AG10803 (cell line): Measurements from ENCODE around the gene KIF3B.

Experiments
- DNase-seq: peaks from one replicate; pipeline ENCODE4 v3.0.0; 2010; ENCODE audit warnings: low read depth
- H3K4me3 ChIP-seq: 2 replicates; pipeline ENCODE4 v1.5.1; 2011; ENCODE audit warnings: mild to moderate bottlenecking, low read length, control low read depth
- TF ChIP-seq, protein P1 (sequence below): conservative IDR thresholded peaks from 2 replicates; pipeline ENCODE4 v1.5.1; 2011; ENCODE audit warnings: mild to moderate bottlenecking, low read length, control low read depth, inconsistent platforms

Gene KIF3B

DNA sequence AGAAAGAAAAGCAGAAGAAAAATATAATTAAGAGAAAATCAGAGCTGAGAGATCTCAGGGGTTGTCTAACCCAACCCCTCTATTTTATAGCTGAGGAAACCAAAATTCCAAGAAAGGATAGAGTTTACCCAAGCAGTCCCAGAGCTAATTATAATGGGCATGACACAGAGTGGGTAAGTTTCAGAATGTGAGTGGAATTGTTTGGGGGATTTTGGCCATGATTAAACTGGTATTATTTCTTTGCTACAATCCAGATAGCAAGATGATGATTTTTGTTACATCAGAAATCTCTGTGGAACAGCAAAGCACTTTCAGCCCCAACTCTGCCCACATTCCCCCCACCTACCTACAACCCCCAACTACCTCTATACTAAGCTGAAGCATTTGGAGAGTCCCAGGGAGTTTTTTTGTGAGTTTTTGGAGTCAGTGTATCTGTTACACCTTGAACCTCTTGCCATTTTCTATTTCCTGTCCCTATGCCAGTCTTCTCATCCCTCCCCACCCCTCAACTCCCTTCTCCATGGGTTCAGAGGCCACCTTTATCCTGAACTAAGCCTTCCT, 45.0 kb upstream of the KIF3B start:
- TF ChIP-seq, protein P1, sequence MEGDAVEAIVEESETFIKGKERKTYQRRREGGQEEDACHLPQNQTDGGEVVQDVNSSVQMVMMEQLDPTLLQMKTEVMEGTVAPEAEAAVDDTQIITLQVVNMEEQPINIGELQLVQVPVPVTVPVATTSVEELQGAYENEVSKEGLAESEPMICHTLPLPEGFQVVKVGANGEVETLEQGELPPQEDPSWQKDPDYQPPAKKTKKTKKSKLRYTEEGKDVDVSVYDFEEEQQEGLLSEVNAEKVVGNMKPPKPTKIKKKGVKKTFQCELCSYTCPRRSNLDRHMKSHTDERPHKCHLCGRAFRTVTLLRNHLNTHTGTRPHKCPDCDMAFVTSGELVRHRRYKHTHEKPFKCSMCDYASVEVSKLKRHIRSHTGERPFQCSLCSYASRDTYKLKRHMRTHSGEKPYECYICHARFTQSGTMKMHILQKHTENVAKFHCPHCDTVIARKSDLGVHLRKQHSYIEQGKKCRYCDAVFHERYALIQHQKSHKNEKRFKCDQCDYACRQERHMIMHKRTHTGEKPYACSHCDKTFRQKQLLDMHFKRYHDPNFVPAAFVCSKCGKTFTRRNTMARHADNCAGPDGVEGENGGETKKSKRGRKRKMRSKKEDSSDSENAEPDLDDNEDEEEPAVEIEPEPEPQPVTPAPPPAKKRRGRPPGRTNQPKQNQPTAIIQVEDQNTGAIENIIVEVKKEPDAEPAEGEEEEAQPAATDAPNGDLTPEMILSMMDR: no peak
- H3K4me3 ChIP-seq: no peak overlapping the region
- no peak for DNase-seq

DNA sequence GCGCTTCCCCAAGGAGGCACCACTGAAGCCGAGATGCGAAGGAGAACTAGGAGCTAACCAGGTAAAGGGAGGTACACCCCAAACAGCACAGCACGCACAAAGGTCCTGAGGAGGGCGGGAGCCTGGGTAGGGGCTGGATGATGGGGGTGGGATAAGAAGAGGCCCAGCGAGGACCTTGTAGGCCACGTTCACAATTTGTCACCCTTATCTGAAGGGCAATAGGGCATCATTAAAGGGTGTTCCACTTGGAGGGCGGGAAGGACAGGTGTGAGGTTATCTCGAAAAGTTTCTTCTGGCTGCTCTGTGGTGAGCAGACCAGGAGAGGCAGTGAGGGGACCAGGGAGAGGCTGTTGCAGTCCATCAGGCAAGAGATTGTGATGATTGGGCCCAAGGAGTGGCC, 44.2 kb upstream of the KIF3B start:
- H3K4me3 ChIP-seq: no peak overlapping the region
- TF ChIP-seq, protein P1: no peak
- DNase-seq: no peak

DNA sequence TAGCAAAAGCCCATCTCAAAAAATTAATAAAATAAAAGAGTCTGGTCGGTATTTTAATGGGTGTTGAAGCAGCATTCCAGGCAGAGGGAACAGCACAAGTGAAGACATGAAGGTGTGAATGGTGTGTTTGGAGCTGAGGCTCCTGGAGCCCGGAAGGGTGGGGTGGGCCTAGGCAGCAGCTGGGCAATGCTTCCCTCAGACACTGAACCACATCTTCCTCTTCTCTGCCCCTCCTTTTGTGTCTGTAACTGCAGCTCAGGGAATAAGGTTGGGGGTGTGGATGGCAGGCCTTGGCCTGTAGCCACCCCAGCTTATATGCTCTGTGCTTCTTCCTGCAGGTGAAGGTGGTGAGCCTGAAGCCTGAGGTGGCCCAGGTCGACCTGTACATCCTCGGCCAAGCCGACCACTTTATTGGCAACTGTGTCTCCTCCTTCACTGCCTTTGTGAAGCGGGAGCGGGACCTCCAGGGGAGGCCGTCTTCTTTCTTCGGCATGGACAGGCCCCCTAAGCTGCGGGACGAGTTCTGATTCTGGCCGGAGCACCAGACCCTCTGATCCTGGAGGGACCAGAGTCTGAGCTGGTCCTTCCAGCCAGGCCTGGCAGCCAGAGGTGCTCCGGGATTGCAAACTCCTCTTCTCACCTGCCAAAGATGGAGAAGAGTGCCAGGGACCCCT, 43.2 kb upstream of the KIF3B start:
- DNase-seq: no peak
- H3K4me3 ChIP-seq: no peak overlapping the region
- TF ChIP-seq, protein P1: no peak

DNA sequence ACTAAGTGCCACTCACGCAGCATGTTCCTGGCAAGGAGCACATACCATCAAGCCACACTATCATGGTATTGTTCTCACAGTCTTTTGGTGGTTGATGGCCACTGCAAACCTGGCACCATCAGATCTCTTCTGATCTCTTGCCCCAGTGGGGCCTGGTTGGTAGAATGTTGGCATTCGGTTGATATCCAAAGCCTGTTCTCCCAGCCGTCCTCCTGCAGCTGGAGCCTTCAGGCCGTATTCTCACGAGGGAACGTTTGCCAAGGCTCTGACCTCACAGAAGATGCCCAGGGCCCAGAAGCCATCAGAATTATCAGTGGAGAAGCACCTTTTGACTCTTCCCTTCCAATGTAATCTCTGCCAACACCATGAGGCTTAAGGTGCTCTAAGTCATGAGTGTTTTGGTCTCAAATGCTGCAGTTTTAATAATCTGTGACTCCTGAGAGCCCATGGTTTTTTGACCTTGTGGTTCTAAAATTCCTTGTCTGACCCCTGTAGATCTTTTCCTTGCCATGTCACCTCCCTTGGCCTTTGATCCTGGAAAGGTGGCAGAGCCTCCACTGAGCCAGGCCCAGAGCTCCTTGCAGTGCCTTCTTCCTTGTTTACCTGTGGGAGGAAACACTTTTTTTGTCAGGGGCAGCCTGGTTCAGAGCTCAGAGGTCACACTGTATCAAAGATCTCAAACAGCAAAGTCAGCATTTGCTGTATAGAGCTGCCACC, 42.0 kb upstream of the KIF3B start:
- DNase-seq: no peak
- no peak overlapping the region for H3K4me3 ChIP-seq
- TF ChIP-seq, protein P1: no peak

DNA sequence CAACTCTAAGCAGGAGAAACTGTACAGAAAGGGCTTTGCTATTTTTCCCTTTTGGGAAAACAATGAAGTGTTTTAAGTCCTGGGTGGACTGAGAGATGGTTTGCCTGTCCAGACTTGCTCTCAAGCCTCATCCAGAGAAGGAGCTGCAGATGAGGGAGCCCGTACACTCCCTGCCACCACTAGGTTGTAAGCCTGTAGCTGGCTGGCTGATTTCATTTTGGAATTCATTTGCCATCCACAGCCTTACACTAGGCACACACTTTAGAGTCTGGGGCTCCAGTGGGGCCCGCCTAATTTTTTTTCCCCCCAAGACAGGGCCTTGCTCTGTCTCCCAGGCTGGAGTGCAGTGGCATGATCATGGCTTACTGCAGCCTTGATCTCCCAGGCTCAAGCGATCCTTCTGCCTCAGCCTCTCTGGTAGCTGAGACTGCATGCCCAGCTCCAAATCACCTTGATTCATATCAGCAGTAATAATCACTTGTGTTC, 41.4 kb upstream of the KIF3B start:
- no peak for DNase-seq
- TF ChIP-seq, protein P1: no peak
- H3K4me3 ChIP-seq: no peak overlapping the region

DNA sequence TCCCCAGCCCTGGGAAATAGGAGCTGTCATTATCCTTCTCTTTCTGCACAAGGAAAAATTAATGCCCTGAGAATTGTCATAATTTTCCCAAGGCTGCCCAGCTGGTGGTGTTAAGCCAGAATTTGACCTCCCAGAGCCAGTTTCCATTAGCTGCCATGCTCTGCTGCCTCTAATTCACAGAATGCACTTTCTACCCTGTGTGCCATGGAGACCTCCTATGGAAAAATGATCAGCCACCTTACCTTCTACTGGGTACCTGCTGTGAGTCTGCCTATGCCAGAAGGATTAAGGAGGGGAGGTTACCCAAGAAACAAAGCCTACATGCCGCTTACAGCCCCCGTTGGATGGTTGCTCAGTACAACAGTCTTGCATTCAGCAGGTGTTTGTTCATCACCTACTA, 40.6 kb upstream of the KIF3B start:
- DNase-seq: no peak
- no peak overlapping the region for H3K4me3 ChIP-seq
- TF ChIP-seq, protein P1: no peak

DNA sequence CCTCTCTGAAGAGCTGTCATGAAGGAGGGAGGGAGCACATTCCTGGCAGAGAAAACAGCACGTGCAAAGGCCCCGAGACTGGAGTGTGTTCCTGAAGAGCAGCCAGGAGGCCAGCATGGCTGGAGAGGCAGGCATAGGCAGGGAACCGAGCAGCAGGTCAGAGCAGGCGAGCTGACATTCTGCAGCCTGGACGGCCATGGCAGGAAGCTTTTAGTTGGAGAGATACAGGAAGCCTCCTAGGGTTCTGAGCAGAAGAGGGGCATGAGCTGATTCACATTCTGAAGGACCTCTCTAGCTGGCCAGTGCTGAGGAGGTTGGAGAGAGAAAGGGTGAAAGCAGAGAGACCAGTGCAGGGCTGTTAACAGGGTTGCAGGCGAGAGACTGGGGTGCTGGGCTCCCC, 40.0 kb upstream of the KIF3B start:
- H3K4me3 ChIP-seq: no peak overlapping the region
- TF ChIP-seq, protein P1: no peak
- no peak for DNase-seq
